HG02759 (cell line): ENCODE measurements around the gene CCDC27.

Experiments
- ATAC-seq: cut with Tn5 transposase; IDR thresholded peaks from one replicate; pipeline ENCODE4 v1.9.1; 2021; ENCODE audit warnings: mild to moderate bottlenecking, moderate library complexity; ENCODE audit not compliant: unreplicated experiment

The CCDC27 gene

DNA sequence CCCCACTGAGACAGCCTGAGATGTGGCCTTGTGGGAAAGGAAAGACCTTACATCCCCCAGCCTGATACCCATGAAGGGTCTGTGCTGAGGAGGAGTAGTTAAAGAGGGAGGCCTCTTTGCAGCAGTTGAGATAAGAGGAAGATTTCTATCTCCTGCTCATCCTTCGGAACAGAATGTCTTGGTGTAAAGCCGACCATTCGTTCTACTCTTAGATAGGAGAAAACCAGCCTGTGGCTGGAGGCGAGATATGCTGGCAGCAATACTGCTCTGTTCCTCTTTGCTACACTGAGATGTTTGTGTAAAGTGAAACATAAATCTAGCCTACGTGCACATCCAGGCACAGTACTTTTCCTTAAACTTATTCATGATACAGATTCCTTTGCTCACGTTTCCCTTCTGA, 1.5 kb upstream of the CCDC27 start:
- ATAC-seq = no peak

DNA sequence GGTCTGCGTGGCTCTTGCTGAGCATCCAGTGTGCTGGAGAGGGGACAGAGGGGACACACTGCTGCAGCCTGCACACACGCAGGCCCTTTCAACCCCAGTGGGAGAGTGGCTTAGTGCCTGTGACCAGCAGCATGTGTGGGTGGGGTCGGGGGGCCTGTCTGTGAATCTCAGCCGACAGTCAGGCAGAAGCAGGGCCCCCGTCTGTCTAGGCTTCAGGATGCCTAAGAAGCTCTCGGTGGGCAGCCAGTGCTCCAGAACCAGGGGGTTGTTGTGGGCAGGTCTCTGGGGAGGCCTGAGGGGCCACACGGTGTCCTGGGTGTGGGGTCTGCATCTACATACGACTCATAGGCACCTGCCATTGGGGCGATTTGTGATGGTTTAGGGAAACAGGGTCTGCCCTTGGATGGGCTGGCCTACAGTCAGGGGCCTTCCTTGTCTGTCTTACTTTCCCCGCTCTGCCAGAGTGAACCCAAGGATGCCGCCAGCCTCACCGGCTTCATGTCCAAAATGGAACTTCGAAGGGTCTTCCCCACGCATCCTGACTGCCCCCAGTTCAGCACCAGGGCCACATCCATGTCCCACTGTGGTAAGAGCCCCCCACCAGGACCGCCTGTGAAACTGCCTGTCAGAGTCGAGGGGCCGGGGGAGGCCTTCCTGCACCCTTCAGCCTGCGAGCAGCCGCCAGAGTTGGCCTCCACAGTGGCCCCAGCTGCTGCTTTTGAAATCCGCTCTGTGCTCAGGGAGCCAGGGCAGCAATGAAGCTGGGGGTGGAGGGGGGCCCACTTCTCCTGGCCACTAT, 1.6 kb downstream of the CCDC27 start:
- ATAC-seq = no peak

DNA sequence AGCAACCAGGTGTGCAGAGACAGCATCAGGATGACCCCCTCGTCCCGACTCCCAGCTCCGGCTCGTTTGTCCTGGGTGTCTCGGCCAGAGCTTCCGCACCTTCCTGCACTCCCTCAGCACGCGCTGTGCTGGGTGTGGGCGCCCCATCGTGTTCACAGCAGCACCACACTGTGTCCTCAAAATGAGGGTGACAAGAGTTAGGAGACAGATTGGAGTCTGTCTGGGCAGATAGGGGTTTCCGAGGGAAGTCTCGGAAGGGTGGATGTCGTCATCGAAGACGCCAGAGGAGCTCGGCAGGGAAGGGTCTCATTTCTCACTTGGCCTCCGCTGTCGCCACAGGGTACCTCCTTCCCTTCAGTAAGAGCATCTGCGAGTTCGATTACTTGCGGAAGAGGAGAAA, 4.1 kb downstream of the CCDC27 start:
- ATAC-seq = no peak

DNA sequence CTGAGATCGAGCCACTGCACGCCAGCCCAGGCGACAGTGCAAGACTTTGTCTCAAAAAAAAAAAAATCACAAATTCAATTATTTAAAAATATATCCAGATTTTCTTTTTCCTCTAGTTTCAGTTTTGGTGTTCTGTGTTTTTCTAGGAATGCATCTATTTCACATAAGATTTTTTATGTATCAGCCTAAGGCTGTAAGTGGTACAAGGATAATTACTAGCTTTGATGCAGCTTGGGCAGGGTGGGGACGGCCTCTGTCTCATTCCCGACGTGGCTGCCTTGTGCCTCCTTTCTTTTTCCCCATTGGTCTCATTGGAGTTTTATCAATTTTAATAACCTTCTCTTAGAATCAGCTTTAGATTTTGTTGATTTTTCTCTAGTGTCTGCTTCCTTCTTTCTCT, 6.9 kb downstream of the CCDC27 start:
- ATAC-seq = no peak

DNA sequence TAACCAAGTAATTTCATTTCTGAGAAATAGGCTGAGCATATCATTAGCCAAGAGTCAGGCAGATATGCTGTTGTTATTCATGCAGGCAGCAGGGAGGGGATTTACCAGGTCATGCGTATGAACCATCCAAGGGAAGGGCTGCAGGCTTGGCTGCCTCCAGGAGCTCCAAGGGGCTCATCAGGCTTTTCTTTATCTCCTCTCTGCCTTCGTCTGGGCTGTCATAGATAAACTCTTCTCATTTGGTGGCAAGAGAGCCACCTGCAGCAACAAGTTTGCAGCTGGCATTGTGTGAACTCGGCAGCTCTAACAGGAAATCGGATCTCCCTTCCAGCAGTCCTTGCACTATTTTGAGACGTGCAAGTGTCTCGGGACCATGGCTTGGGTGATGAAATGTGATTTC, 7.5 kb downstream of the CCDC27 start:
- no peak for ATAC-seq

DNA sequence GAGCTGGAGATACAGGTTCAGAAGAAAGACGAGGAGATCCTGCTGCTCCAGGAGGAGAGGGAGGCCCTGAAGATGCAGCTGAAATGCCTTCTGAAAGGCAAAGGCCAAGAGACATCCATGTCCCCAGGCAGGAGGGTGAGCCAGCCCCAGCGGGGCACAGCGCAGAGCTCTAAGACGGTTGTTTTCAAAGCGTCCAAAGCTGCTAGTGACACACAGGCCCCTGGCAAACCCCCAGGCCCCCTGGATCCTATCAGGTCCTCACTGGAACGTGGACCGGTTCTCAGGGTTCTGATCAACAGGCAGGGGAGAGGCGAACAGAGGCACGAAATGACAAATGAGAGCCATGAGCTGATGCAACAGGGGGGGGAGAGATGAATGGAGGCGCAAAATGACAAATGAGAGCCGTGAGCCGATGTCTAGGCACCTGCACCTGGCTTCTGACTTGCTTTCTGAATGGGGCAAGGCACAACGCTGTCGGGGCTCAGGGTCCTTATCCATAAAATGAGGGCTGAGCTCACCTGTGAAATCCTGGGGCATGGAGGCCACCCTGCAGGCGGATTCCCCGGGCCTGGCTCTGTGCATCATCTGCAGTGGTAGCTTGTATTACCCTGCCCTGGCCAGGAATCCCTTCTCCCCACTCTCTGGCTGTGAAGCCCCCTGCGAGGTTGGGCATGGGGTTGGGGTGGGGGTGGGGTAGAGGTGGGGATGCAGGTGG, 9.2 kb downstream of the CCDC27 start:
- no peak for ATAC-seq

DNA sequence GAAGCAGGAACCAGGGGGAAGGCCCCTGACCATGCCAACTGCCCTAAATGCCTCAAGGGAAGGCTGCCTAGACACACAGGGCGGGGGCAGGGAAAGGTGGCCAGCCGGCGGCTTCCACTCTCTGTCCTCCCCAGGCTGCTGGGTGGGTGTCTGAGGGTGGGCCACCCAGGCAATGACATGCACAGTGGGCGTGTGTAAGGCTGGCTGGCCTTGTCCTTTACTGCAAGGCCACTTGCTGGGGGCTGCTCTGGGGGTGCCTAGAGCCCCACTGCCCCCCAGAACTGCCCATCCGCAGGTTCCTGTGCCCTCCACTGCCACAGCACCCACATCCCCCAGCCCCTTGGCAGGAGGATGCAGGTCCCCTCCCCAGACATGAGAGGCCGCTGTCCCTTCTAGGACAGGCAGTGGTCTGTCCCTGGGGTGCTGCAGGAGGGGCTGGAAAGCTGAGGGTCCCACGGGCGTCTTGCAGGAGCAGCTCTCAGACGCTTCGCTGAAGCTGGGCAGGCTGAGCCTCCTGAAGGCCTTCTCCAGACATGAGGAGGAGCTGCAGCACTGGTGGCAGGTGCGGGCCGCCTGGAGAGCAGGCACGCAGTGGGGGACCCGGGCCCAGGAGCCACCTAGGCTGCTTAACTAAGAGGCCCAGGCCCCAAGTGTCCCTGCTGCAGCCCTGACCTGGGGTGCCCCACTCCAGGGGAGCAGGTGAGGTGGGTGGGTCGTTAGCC, 10.1 kb downstream of the CCDC27 start:
- no peak for ATAC-seq

DNA sequence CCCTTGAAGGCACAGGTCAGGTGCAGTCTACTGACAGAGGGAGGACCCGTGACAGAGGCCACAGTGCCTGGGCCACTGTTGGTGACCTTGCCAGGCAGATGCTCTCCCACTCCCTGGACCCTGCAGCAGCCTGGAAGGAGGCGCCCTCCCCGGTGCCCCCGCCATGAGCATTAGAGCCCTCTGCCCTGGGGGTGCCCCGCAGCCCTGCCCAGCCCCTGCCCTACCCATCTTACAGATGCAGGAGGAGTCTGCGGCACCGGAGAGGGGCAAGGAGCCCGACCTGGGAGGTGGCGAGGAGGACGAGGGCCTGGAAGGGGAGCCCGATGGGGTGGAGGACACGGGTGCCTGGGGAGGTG, 10.6 kb downstream of the CCDC27 start:
- ATAC-seq = no peak

DNA sequence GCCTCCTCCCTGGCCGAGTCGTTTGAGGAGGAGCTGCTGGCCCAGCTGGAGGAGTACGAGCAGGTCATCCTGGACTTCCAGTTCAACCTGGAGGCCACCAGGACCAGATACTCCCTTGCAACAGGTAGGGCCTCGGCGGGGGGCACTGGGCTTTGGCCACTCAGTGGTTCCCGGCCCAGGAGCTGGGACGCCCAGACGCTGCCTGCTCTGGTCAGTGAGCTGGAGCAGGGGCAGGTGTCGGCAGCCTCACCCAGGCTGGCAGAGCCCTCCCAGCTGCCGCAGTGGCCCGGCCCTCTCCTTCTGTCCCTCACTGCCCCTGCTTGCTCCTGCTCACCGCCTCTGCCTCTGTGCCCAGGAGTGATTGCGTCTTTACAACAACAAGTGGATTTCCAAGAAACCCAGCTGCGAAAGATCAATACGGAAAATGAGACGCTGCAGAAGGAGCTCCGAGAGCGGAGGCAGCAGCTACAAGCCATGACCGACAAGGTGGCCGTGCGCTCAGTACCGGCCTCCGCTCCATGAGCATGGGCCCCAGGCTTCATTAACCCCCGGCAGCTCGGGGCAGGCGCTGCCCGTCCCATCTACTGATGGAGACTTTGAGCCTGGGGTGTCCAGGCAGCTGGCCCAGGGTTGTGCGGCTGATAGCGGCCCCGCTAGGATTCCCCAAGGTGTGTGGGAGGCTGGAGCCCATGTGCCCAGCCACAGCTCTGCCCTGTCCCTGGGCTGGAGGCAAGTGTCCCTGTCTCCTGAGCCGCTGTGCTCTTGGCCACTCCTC, 11.3 kb downstream of the CCDC27 start:
- ATAC-seq = no peak

DNA sequence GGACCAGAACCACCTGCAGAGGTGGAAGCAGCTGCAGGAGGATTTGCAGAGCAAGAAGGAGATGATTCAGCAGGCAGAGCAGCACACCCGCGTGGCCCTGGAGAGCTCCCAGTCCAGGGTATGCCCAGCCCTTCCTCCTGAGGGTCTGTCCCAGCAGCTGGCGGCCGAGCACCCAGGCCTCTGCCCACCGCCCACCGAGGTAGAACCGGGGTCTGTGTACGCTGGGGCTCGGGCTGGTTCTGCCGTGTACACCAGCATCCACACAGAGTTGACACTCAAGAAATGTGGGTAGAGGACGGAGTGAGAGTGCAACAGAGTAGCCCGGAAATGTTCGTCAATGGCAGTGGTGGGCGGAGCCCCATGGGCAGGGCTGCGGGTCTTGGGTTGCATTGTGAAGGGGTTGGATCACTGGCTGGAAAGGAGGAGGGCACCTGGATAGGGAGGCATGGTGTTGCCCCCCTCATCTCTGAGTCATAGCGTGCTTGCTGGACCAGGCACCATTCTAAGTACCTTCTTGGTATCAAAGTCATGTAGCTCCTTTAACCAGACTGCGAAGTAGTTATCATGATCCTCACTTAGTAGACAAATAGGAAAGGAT, 15.2 kb downstream of the CCDC27 start:
- ATAC-seq = no peak

DNA sequence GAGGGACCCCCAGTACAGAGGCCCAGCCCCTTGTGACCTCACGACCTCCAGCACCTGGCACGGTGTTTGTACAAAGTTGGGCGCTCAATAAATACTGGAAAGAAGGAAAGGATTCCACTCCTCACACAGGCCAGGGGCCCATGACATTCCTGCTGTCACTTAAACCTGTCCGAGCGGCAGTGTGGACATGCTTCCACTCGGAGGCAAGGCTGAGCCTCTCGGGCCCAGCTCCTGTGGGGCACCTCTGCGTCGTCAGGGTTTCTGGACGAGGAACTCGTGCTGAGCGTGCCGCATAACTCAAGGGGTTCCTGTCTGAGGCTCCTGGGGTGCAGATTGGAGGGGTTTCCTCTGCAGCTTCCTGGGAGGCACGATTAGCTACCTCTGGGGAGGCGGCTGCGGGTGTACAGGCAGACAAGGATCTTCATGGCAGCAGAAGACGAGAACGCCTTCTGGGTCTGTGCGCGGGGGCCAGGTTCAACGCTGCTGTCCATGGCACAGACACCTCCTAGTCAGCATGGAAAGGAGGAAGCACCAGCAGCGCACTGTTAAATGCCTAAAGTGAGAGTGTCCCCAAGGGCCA, 16.7 kb downstream of the CCDC27 start:
- ATAC-seq = no peak

DNA sequence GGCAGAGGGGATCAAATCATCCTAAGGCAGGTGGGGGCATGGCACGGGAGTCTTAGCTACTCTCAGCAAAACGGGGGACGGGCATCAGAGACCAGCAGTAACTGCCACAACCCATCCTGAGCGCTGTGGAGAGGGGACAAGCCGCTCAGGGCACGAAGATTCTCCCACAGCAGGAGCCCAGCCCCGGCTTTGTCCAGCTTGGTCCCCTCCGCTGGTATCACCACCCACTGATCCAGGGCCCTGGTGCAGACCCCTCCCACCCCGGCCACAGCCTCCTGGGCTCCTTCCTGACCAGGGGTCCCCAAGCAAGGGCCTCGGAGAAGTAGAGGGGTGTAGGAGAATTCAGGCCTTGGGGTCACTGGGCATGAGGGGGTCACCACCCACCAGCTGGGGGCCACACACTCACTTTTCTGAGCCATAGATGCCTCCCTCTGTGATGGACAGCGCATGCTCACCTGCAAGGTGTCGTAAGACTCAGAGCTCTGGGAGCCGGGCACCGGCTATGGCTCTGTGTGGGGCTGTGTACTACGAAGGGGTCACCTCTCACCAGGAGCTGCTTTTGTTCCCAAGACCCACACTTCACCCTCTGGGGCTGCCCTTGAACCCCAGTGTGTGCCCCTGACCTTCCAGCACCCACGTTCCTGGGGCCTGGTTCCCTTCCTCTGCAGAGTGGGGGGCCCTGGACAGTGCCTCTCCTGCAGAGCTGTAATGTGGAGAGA, 18.0 kb downstream of the CCDC27 start:
- no peak for ATAC-seq

DNA sequence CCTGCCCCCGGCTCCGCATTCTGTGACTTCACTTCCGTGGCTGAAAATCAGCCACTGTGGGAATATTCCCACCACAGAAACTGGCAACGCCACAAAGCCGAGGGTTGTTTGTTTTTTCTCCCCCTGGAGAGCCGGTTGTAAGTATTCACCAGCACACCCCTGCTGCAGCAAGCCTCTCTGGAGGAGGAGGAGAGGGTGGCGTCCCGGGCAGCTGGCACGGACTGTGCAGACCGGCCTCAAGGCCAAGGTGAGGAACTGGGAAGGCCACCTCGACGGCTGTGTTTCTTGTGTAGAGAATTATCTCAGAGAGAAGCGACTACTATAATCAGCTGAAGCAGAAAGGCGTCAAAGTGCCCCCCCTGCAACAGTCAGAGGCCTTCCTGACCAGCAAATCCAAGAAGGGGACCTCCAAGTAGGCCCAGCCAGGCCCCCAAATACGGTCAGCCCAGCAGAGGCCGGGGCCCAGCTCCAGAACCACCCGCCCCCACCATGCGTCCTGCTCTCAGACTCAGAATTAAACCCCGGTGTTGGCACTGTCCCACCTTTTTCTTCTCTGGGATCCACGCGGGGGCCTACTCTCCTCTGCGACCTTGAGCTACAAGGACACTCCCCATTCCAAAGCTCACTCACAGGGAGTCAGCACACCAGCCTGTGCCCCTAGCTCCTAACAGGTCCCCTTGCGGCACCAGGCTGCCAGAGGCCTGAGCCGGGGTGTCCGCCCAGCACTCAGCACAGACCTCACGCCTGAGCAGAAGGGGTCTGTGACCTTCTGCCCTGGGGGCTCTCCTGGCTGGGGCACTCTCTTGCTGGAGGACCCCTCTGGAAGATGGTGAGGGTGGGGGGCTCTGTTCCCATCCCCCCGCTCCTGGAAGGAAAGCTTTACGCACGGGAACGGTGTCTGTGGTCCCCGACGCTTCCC, 19.1 kb downstream of the CCDC27 start:
- ATAC-seq = no peak

DNA sequence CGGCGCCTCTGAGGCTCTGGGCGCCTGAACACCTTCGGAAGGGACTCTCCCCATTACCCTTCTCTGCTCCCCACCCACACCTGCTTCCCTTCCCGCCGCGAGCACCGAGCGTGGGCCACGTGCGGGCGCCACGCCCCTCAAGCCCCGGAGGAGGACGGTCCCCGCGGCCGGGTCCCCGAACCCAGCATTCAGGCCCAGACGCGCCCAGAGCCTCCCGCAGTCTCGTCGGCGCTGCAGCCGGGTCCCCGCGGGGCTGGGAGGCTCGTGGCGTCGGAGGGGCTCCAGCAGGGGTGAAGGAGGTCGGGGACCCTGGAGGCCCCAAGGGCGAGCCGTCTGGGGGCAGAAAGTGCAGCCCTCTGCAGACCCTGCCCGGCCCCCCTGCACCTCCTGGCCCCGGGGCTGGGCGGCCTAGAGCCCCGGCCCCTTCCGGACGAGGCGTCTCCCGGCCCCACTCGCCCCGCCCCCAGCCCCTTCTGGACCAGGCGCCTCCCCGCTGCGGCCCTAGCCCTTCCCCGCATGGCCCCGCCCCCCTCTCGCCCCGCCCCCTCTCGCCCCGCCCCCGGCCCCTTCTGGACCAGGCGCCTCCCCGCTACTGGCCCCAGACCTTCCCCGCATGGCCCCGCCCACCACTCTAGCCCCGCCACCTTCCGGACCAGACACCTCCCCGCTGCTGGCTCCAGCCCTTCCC, 19.9 kb downstream of the CCDC27 start:
- ATAC-seq = peak; percentile 63

DNA sequence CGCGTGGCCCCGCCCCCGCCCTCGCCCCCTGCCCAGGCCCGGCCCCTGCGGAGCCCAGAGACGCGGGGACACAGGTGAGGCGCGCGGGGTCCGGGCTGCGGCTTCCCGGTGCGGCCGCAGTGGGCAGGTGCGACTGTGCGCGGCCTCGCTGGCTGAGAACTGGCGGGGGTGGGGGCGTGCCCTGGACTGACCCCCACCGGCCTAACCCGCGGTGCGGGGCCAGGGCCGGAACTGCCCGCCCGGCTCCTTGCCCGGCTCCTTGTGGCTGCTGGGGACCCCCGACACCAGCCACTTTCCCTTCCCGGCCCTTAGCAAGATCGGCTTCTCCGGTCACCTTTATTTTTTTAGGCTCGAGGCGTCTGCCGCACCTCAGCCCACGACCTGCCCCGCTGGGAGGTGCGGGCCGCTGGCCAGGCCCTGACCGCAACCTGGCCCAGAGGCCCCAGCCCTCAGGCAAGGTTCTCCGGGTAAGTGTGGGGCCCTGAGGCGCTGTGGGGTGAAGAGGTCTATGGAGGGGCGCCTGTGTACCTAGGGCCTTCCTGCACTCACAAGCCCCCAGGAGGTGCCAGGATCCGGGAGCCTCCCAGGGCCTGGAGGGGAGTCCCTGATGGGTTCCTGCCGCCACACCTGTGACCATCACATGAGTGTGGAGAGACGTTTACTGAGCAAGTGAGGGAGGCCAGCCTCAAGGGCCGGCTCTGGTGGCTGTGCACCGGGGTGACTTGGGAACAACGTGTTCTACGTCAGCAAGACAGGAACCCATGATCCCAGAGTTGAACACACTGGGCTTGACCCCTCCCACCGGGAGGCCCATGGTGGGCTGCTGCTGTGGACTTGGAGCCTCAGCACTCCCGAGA, 20.7 kb downstream of the CCDC27 start, which contains the start of gene SMIM1:
SMIM1 (plus strand) TSS at position 35 of the 857 bp plus-strand sequence. CDS start 2,625 bp downstream, outside the sequence.
- ATAC-seq = peak; percentile 27

DNA sequence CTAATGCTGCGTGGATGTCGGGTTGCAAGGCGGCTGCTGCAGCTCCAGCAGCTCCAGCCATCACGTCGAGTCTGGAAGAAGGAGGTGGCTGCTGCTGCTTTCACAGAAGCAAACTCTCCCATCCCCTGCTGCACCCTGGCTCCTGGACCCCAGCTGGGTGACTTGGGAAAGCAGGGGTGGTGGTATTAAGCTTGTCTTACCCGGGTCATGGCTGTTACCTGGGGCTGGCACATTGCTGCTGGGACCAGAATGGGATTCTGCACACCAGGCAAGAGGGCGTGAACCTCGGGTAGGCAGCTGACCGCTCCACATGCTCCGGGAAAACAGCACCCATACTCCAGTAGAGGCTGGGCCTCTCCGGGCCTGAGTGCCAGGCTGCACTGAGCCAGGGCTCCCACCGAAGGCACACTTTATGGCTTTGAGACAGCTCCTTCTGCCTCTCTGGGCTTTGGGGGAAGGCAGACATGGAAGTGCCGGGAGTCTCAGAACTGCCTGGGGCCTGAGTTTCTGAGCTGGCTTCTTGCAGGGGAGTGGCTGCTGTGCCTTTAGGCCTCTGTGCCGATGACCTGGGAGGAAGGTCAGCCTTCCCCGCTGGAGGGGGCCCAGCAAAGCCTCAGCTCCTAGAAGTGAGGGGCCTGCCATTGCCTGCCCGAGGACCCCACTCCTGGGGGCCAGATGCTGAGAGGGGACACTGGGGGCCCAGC, 21.5 kb downstream of the CCDC27 start:
- no peak for ATAC-seq
